ENCODE results near the gene TMEM135.
"Not testable (repeated sequence)": the region's sequence is repeated elsewhere in the genome, so short reads cannot be mapped to it uniquely, and the experiment has no call there.

Gene TMEM135

GRCh38 chr11:87142594-87142993, 104.9 kb downstream of the TMEM135 start:
- no peak for TF ChIP-seq CTCF (IDR thresholded peaks at IDR 0.05; ENCODE audit: extremely low read depth, missing control alignments)

GRCh38 chr11:87143641-87144040, 105.9 kb downstream of the TMEM135 start:
- DNase-seq (ENCODE audit: low spot score), result no peak

More at GRCh38 chr11:87142594-87142993, 104.9 kb downstream of the TMEM135 start:
- no peak for DNase-seq (ENCODE audit: low spot score)

GRCh38 chr11:87144252-87144651, 106.5 kb downstream of the TMEM135 start:
- TF ChIP-seq CTCF (IDR thresholded peaks at IDR 0.05; ENCODE audit: extremely low read depth, missing control alignments), result no peak
- no peak for DNase-seq (ENCODE audit: low spot score)

More at GRCh38 chr11:87143641-87144040, 105.9 kb downstream of the TMEM135 start:
- no peak for TF ChIP-seq CTCF (IDR thresholded peaks at IDR 0.05; ENCODE audit: extremely low read depth, missing control alignments)

- no peak for DNase-seq (ENCODE audit: low spot score)
- TF ChIP-seq CTCF (IDR thresholded peaks at IDR 0.05; ENCODE audit: extremely low read depth, missing control alignments), result no peak
Measured at GRCh38 chr11:87148749-87149148, 111.0 kb downstream of the TMEM135 start.

- not testable (repeated sequence) for DNase-seq (ENCODE audit: low spot score)
Measured at GRCh38 chr11:87149782-87150181, 112.0 kb downstream of the TMEM135 start.

- no peak for TF ChIP-seq CTCF (IDR thresholded peaks at IDR 0.05; ENCODE audit: extremely low read depth, missing control alignments)
Measured at GRCh38 chr11:87150936-87151335, 113.2 kb downstream of the TMEM135 start.

GRCh38 chr11:87154246-87154645, 116.5 kb downstream of the TMEM135 start:
- TF ChIP-seq CTCF (IDR thresholded peaks at IDR 0.05; ENCODE audit: extremely low read depth, missing control alignments), result no peak
- no peak for DNase-seq (ENCODE audit: low spot score)

More at GRCh38 chr11:87150936-87151335, 113.2 kb downstream of the TMEM135 start:
- DNase-seq (ENCODE audit: low spot score), result no peak

- no peak for TF ChIP-seq CTCF (IDR thresholded peaks at IDR 0.05; ENCODE audit: extremely low read depth, missing control alignments)
- DNase-seq (ENCODE audit: low spot score), result no peak
Measured at GRCh38 chr11:87156970-87157369, 119.2 kb downstream of the TMEM135 start.

GRCh38 chr11:87169076-87169475, 131.3 kb downstream of the TMEM135 start:
- not testable (repeated sequence) for DNase-seq (ENCODE audit: low spot score)
